ENCODE results near the gene MAP2K1.
A peak's percentile ranks its signal among the peaks of the same experiment; 100 is the strongest.
"Not testable (repeated sequence)": the region's sequence is repeated elsewhere in the genome, so short reads cannot be mapped to it uniquely, and the experiment has no call there.

Gene MAP2K1

DNA sequence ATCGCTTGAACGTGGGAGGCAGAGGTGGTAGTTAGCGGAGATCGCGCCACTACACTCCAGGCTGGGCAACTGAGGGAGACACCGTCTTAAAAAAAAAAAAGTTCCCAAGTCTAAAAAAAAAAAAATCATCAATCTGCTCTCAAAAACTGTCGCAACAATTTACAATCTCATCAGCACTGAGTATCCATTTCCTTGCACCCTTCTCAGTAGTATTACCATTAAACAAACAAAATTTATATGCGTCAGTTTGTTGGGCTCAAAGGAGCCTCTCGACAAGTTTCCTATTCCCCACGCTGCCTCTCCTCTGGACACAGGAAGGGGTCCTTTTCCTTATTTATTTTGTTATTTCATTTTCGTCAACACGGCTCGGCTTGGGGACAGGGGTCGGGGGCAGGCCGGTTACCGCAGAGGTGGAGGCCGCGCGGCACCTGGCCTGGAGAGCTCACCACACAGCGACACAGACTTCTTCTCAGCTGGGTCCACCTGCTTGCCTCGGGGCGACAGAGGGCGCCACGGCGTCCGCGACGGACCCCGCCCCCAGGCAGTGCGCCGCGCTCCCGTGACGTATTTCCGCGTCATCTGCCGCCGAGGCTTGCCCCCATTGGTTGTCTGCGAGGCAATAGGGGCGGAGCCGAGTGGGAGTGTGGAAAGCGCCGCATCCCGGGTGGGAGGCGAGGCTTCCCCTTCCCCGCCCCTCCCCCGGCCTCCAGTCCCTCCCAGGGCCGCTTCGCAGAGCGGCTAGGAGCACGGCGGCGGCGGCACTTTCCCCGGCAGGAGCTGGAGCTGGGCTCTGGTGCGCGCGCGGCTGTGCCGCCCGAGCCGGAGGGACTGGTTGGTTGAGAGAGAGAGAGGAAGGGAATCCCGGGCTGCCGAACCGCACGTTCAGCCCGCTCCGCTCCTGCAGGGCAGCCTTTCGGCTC, at the start of gene MAP2K1:
MAP2K1 (plus strand) TSS at position 709 of the 920 bp plus-strand sequence. CDS start 436 bp downstream, outside the sequence.
- H3K4me1 ChIP-seq (ENCODE audit: insufficient read depth, low read length) = peaks cover 13% of the 10 kb centered on the region
- H3K9me3 ChIP-seq (ENCODE audit: control insufficient read depth, insufficient read depth, low read length) = no peaks in the 10 kb centered on the region
- no peaks in the 10 kb centered on the region for H3K36me3 ChIP-seq (ENCODE audit: insufficient read depth, low read length)
- peak within 1 kb of the TSS; percentile 92 for H3K9ac ChIP-seq (ENCODE audit: low read depth, low read length)

- H3K9me3 ChIP-seq (ENCODE audit: control insufficient read depth, insufficient read depth, low read length); H3K4me1 ChIP-seq (ENCODE audit: insufficient read depth, low read length); H3K36me3 ChIP-seq (ENCODE audit: insufficient read depth, low read length); H3K9ac ChIP-seq (ENCODE audit: low read depth, low read length): not testable (repeated sequence)
These were observed 38.2 kb upstream of the MAP2K1 start for GRCh38 chr15:66348530-66348929.

- Histone ChIP-seq H3K9me3 (ENCODE audit: control insufficient read depth, insufficient read depth, low read length) (no peaks in the 10 kb centered on the region), H3K36me3 (ENCODE audit: insufficient read depth, low read length) (no peaks in the 10 kb centered on the region), H3K4me1 (ENCODE audit: insufficient read depth, low read length) (no peaks in the 10 kb centered on the region), H3K9ac (ENCODE audit: low read depth, low read length) (peak overlapping the region; percentile 86)
These were observed 30.7 kb upstream of the MAP2K1 start for GRCh38 chr15:66356077-66356358.

DNA sequence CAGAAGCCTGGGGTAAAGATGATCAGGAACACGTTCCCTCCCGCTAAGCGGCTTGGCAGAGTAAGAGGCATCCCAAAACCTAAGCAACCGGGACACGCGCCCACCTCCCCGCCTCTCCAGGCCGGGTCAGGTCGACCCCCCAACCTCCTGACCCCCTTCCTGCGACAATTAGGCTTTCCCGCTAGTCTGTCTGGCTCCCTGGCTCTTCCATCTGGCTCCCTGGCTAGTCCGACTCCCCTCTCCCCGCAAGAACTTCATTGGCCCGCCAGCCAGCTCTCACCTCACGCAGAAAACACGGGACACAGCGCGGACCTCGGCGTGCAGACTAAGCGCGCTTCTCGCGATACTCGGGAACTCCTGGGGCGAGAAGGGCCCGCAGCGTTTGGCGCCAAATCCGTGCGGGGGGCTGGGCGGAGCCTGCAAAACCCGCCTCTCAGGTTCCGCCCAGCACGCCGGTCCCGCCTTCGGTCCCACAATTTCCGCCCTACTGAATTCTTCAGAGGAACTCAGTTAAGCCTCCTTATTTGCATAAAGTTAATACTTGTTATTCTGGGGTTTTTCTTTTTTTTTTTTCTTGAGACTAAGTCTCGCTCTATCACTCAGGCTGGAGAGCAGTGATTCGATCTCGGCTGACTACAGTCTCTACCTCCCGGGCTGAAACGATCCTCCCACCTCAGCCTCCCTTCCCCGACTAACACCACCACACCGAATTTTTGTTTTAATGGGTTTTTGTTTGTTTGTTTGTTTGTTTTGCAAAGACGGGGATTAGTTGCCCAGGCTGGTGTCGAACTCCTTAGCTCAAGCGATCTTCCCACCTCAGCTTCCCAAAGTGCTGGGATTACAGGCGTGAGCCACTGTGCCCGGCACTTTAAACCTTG, 30.1 kb upstream of the MAP2K1 start, which contains the start of gene TIPIN:
TIPIN (minus strand) TSS at position 327 of the 878 bp plus-strand sequence. CDS start 3,738 bp downstream, outside the sequence.
- H3K9me3 ChIP-seq (ENCODE audit: control insufficient read depth, insufficient read depth, low read length) = no peaks in the 10 kb centered on the region
- no peaks in the 10 kb centered on the region for H3K4me1 ChIP-seq (ENCODE audit: insufficient read depth, low read length)
- H3K9ac ChIP-seq (ENCODE audit: low read depth, low read length) = peak within 1 kb of the TSS; percentile 86
- no peaks in the 10 kb centered on the region for H3K36me3 ChIP-seq (ENCODE audit: insufficient read depth, low read length)

- H3K9ac ChIP-seq (ENCODE audit: low read depth, low read length) = no peak overlapping the region
- no peaks in the 10 kb centered on the region for H3K9me3 ChIP-seq (ENCODE audit: control insufficient read depth, insufficient read depth, low read length)
- no peaks in the 10 kb centered on the region for H3K36me3 ChIP-seq (ENCODE audit: insufficient read depth, low read length)
- no peaks in the 10 kb centered on the region; the same call in 1 of the 2 replicates for H3K4me1 ChIP-seq (ENCODE audit: insufficient read depth, low read length)
These were observed 27.0 kb upstream of the MAP2K1 start for GRCh38 chr15:66359740-66360139.

DNA sequence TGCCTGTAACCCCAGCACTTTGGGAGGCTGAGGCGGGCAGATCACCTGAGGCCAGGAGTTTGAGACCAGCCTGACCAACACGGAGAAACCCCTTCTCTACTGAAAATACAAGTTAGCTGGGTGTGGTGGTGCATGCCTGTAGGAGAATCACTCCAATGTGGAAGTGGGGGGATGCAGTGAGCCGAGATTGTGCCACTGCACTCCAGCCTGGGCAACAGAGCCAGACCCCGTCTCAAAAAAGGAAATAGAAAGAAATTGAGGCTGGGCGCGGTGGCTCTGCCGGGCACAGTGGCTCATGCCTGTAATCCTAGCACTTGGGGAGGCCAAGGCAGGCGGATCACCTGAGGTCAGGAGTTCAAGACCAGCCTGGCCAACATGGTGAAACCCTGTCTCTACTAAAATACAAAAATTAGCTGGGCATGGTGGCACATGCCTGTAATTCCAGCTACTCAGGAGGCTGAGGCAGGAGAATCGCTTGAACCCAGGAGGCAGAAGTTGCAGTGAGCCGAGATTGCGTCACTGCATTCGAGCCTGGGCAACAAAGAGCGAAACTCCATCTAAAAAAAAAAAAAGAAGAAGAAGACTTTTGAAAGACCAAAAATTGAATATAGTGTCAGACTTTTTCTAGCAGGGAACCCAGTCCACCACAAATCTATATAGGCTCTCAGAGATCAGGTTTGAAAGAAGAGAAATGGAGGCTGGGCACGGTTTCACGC, 24.8 kb upstream of the MAP2K1 start:
- H3K9me3 ChIP-seq (ENCODE audit: control insufficient read depth, insufficient read depth, low read length); H3K9ac ChIP-seq (ENCODE audit: low read depth, low read length); H3K4me1 ChIP-seq (ENCODE audit: insufficient read depth, low read length); H3K36me3 ChIP-seq (ENCODE audit: insufficient read depth, low read length): not testable (repeated sequence)

DNA sequence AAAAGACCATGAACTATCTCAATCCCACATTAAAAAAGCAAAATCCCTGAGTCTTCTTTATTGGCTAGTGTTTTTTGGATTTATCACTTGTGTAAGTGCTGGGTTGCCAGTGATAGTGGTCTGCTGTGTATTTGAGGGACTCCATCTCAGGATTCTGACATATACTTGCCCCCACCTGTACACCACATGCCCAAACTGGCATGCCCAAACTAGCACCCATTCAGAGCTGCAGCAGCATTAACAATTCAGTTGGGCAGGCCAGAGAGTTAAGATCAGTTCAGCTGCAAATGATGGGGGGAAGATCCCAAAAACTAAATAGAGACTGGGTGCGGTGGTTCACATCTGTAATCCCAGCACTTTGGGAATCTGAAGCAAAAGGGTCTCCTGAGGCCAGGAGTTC, 23.9 kb upstream of the MAP2K1 start:
- Histone ChIP-seq H3K4me1 (ENCODE audit: insufficient read depth, low read length) (peaks cover 5% of the 10 kb centered on the region), H3K36me3 (ENCODE audit: insufficient read depth, low read length) (no peaks in the 10 kb centered on the region), H3K9ac (ENCODE audit: low read depth, low read length) (no peak overlapping the region), H3K9me3 (ENCODE audit: control insufficient read depth, insufficient read depth, low read length) (no peaks in the 10 kb centered on the region)

GRCh38 chr15:66364944-66365528, 21.7 kb upstream of the MAP2K1 start:
- no peak overlapping the region for H3K9ac ChIP-seq (ENCODE audit: low read depth, low read length)
- H3K36me3 ChIP-seq (ENCODE audit: insufficient read depth, low read length) = no peaks in the 10 kb centered on the region
- peaks cover 11% of the 10 kb centered on the region for H3K4me1 ChIP-seq (ENCODE audit: insufficient read depth, low read length)
- no peaks in the 10 kb centered on the region for H3K9me3 ChIP-seq (ENCODE audit: control insufficient read depth, insufficient read depth, low read length)

- Histone ChIP-seq H3K36me3 (ENCODE audit: insufficient read depth, low read length) (no peaks in the 10 kb centered on the region), H3K9me3 (ENCODE audit: control insufficient read depth, insufficient read depth, low read length) (no peaks in the 10 kb centered on the region), H3K4me1 (ENCODE audit: insufficient read depth, low read length) (peaks cover 10% of the 10 kb centered on the region), H3K9ac (ENCODE audit: low read depth, low read length) (no peak overlapping the region; the same call in 1 of the 2 replicates)
These were observed 16.7 kb upstream of the MAP2K1 start for GRCh38 chr15:66369773-66370651.

DNA sequence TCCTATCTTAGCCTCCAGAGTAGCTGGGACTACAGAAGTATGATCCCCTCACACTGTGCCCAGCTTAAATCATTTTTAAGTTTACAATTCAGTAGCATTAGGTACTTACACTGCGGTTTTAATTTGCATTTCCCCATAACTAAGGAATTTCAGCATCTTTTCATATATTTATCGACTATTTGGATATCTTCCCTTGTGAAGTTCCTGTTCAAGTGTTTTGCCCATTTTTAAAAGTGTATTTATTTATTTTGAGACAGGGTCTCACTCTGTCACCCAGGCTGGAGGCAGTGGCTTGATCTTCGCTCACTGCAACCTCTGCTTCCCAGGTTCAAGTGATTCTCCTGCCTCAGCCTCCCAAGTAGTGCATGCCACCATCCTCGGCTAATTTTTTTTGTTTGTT, 12.5 kb upstream of the MAP2K1 start:
- no peak overlapping the region for H3K9ac ChIP-seq (ENCODE audit: low read depth, low read length)
- H3K4me1 ChIP-seq (ENCODE audit: insufficient read depth, low read length) = peaks cover 8% of the 10 kb centered on the region
- no peaks in the 10 kb centered on the region for H3K9me3 ChIP-seq (ENCODE audit: control insufficient read depth, insufficient read depth, low read length)
- no peaks in the 10 kb centered on the region for H3K36me3 ChIP-seq (ENCODE audit: insufficient read depth, low read length)

- Histone ChIP-seq H3K9ac (ENCODE audit: low read depth, low read length) (no peak overlapping the region), H3K4me1 (ENCODE audit: insufficient read depth, low read length) (no peaks in the 10 kb centered on the region), H3K36me3 (ENCODE audit: insufficient read depth, low read length) (no peaks in the 10 kb centered on the region), H3K9me3 (ENCODE audit: control insufficient read depth, insufficient read depth, low read length) (no peaks in the 10 kb centered on the region)
These were observed 7.8 kb upstream of the MAP2K1 start for GRCh38 chr15:66378814-66379430.

- not testable (repeated sequence) for H3K9ac ChIP-seq (ENCODE audit: low read depth, low read length); H3K36me3 ChIP-seq (ENCODE audit: insufficient read depth, low read length); H3K9me3 ChIP-seq (ENCODE audit: control insufficient read depth, insufficient read depth, low read length); H3K4me1 ChIP-seq (ENCODE audit: insufficient read depth, low read length)
These were observed 5.3 kb upstream of the MAP2K1 start for GRCh38 chr15:66381376-66381775.

Measured in ES-I3 (cell line).